Kidney glomerular epithelial cell (primary cell): ENCODE measurements around the gene HLA-DMA.
A peak's percentile ranks its signal among the peaks of the same experiment; 100 is the strongest.

Source experiments
- DNase-seq: peaks from one replicate; lab custom pipeline; 2025; lab: John Stamatoyannopoulos, UW

Gene HLA-DMA

DNA sequence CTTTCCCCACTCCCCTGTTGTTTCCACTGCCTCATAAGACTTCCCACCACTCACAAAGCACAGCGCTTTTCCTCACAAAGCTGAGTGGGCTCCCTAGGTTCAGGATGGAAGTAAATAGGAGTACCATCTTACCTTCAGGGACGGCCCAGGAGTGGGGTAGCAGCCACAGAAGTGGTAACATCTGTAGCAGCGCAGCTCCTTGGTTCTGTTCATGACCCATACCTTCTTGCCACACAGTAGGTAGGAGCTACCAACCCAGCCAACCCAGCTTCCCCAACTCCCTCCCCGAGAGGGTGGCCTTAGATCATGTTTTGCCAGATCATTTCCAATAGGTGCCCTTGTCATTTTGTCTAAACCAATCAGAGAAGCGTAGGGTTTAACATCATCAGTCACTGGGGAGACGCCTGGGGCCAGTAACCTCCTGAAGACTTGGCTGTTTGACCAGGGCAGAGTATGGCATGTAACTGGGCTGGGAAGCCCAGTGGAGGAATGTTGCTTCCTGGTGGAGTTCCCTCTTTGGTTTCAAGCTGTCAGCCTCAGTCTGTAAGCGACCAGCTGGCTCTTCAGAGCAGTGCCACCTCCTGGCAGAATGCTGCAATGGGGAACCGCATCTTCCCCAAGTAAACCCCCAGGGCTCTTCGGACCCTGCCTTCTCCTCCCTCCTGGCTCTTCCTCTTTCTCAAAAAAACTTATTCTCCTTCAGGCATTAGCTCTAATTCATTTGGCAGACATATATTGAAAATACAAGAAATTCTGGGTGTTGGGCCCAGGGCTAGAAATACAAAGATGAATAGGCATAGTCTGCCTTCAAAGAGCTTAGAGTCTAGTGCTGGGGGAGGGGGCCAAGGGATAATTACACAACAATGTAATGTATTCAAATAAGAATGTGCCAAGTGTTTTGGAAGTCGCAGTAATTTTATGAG, at the start of gene HLA-DMA:
Gene HLA-DMA, minus strand, starts transcription at position 281 of the 923 bp plus-strand sequence. Its CDS starts 61 bp downstream, at position 220.
- peak; percentile 94 for DNase-seq

DNA sequence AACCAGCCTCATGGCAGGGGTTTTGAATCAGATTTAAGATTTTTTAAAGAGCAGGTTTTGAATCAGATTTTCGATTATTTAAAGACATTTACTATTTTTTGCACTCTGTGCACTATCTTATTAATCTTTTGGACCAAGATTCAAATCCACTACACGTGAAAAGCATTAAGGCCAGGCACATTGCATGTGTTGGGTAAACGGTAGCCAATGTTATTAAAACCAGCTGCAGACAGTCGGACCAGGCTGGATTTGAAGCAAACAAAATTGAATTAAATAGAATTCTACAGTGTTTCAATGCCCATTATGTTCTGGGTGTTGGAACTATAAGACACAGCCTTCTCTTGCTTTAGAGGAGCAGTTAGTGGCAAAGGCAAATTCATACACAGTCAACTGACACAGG, 48.8 kb upstream of the HLA-DMA start:
- no peak for DNase-seq

GRCh38 chr6:33000055-33000454, 47.2 kb upstream of the HLA-DMA start:
- DNase-seq, result no peak

DNA sequence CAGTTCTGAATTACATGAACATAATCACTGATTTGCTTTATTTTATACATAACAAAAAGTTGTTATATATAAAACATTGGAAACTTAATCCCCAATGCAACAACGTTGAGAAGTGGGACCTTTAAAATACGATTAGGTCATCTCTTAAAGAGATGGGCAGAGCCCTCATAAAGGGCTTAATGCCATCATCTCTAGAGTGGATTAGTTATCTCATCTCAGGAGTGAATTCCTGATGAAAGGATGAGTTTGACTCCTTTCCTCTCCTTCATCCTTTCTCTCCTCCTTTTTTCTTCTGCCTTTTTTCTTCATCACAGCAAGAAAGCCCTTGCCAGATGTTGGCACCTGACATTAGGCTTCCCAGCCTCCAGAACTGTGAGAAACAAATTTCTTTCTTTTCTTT, 42.6 kb upstream of the HLA-DMA start:
- DNase-seq, result no peak

DNA sequence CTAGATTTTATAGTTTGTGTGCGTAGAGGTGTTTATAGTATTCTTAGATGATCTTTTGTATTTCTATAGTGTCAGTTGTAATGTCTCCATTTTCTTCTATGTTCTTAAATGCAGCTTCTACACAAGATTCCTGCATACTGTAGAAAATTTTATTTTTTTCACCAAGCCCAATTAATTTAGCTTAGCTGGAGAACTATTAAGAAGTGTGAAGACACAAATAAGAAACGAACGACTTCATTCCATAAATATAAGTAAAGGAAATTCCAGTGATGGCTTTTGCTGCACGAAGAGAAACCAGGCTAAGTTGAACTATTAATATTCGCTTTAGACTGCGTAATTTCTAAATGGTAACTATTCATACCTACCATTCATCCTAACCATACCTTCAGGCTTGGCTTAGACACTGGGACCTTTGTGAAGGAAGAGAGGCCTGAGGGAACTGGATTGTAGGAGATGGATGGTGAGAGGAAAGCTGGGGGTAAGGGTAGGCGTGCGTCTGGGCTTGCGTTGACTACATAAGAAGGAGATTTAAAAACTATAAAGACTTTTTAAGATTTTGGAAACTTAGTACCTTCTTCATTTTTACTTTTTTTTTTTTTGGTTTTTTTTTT, 40.6 kb upstream of the HLA-DMA start:
- DNase-seq, result no peak

- DNase-seq, result no peak
Observed at GRCh38 chr6:32991972-32992371, 39.1 kb upstream of the HLA-DMA start.

DNA sequence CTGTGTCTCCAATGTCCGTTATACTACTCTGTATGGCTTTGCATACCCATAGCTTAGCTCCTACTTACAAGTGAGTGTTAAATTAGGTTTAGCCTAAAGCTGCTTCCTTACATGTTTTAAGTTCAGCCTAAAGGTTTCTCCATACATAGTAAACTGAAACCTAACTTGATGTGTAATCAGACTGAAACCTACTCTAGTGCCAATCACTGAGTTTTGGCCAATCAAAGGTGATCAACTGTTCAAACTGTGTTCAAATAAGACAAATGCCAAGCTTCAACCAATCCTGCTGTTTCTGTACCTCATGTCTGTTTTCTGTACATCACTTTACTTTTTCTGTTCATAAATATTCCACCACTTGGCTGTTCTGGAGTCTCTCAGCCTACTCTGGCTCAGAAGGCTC, 36.5 kb upstream of the HLA-DMA start:
- no peak for DNase-seq

DNA sequence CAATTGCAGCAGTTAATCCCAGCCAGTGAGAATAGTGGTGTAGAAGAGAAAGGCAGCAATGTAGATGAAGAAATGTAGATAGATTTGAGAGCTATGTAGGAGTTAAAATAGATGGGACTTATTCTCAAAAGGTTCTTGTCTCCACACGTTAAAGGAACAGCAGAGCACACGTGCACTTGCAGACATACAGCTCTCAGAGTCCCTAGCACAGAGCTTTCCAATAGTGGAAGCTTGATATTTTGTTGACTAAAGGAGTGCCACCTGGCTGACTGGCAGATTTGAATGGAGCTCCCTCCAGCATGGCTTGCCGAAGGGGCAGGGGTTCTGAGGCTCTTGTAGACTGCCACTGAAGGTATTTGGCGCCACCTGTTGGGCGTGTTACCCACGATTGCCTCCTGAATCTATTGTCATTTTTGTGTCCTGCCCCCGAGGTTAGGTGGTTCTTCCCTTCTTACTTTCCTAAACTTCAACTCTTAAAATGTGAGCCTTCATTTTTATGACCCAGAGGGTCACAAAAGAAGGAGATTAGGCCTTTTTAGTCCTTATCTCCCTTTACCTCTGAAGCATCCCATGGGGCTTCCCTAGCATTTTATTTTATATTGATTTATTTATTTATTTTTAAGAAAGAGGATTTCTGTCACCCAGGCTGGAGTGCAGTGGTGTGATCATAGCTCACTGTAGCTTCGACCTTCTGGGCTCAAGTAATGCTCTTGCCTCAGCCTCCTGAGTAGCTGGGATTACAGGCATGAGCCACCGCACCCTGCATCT, 31.9 kb upstream of the HLA-DMA start:
- DNase-seq, result peak; percentile 75

- no peak for DNase-seq
Observed at GRCh38 chr6:32983964-32984621, 31.2 kb upstream of the HLA-DMA start.

- DNase-seq, result no peak
Observed at GRCh38 chr6:32983493-32983848, 30.6 kb upstream of the HLA-DMA start.

DNA sequence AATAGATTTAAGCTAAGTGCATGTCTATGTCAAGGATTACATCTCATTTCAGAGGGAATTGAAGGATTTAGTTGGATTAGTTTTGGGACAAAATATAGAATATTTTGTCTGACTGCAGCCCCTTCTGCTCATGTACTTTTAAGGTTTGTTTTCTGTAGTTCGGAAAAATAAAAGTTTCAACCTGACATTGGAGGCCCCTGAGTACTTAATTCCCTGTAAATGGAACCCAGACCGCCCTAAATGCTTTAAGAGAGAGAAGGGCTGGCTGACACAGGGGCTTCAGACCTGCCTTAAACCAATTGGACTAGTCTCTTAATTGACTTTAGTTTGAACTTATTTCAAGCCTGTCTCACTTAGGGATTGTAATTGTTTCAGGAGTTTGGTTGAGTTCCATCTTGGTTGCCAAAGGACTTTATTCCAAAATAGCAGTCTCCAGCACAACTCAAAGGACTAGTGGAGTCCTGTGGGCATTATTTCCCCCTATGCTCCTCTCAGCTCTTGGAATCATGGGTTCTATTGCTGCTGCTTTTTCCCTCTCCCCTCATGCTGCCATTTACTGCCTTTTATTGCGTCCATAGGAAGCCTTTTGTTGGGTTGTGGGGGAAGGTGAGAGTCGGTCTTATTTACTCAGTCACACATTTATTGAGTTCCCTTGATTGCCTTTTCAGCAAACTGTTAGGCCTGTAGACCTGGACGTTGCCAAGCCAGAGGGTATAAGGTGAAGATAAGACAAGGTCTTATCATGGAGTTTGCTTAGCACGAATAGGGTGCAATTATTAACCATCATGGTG, 30.0 kb upstream of the HLA-DMA start:
- DNase-seq, result no peak

DNA sequence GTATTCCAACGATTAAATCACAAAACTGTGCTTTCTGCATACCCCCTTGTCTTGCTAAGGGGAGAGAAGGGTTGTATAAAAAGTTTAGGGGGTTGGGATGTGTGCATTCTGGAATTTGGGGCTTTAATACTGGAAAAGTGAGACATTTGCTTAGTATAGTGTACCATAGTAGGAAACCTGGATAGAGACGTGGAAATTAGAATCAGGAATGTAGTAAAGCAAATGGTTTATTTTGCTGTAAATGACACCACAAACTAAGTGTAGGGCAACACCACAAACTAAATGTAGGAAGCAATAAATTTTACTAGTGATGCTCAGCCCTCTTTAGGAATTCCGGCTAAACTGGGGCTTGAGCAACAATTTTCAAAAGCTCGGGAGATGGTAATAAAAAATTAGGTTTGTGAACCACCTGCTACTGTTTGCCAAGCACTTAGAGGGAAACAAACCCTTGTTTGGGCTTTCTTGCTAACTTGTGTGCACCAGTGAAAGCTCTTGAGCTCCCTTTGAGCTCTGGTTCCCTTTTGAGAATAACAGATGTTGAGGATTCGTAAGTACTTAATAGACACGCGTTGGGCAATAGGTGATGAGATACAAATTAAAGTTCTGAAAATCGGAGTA, 29.3 kb upstream of the HLA-DMA start:
- no peak for DNase-seq

- peak; percentile 10 for DNase-seq
Observed at GRCh38 chr6:32980488-32981038, 27.7 kb upstream of the HLA-DMA start.

DNA sequence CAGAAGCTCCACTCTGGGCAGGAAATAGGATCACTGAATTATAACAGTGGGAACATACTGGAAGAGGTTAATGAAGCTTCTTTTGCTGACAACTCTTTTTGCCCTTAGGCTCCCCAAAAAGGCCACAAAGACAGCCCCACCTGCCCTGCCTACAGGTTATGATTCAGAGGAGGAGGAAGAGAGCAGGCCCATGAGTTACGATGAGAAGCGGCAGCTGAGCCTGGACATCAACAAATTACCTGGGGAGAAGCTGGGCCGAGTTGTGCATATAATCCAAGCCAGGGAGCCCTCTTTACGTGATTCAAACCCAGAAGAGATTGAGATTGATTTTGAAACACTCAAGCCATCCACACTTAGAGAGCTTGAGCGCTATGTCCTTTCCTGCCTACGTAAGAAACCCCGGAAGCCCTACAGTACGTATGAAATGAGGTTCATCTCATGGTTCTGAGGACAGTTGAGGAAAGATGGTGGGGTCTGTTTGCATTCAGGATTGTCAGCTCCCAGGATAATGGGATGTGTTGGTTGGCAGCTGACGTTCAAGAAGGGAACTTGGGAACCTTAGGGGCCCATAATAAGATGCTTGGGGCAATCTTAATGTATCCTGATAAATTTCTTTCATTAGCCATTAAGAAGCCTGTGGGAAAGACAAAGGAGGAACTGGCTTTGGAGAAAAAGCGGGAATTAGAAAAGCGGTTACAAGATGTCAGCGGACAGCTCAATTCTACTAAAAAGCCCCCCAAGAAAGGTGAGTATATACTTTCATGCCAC, 27.0 kb upstream of the HLA-DMA start:
- DNase-seq, result no peak

- no peak for DNase-seq
Observed at GRCh38 chr6:32977953-32978324, 25.0 kb upstream of the HLA-DMA start.

DNA sequence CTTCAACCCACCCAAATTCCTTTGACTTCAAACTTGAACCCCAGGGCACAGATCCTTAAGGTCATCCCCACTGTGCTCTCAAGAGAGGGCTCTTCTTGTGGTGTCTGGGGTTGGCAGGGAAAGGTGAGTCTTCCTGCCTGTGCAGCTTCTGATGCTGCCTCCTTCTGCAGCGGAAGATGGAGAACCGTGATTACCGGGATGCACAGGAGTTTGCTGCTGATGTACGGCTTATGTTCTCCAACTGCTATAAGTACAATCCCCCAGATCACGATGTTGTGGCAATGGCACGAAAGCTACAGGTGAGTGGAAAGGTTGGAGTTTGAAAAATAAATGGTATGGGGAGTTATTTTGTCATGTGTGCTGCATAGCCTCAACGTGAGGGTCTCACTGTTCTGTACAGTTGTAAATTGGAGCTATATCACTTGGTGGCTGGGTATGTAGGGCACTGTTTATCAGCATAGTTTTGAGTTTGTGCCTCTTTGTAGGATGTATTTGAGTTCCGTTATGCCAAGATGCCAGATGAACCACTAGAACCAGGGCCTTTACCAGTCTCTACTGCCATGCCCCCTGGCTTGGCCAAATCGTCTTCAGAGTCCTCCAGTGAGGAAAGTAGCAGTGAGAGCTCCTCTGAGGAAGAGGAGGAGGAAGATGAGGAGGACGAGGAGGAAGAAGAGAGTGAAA, 24.5 kb upstream of the HLA-DMA start:
- DNase-seq, result no peak

DNA sequence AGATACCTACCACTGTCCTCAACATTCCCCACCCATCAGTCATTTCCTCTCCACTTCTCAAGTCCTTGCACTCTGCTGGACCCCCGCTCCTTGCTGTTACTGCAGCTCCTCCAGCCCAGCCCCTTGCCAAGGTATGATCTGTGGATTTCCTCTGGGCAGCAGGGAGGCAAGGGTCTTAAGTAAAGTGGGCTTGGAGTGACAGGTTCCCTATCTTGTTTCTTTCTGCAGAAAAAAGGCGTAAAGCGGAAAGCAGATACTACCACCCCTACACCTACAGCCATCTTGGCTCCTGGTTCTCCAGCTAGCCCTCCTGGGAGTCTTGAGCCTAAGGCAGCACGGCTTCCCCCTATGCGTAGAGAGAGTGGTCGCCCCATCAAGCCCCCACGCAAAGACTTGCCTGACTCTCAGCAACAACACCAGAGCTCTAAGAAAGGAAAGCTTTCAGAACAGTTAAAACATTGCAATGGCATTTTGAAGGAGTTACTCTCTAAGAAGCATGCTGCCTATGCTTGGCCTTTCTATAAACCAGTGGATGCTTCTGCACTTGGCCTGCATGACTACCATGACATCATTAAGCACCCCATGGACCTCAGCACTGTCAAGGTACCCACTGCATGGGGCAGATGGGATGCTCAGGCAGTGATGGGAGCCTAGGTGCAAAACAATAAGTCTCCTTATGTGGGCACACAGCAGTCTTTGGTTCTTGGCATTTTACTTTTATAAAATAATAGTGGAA, 23.6 kb upstream of the HLA-DMA start:
- no peak for DNase-seq

DNA sequence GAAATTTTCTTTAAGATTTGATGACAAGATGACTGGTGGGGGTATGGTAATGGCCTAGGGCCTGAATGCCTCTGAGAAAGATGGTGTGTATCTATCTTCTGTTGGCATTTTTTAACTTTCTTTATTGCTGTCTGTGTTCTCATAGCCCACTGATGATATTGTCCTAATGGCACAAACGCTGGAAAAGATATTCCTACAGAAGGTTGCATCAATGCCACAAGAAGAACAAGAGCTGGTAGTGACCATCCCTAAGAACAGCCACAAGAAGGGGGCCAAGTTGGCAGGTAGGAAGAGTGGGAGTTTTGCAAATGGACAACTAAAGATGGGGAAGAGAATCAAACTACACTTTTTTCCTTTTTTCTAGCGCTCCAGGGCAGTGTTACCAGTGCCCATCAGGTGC, 23.0 kb upstream of the HLA-DMA start:
- no peak for DNase-seq
